MCF 10A (cell line): ENCODE data around the gene WBP1L. TPM values are rescaled to one million over a fixed set of nuclear protein-coding genes. Genes with fewer than 3 reads are reported as not detected.
A peak's percentile ranks its signal among the peaks of the same experiment; 100 is the strongest.

Source experiments
- BruUV-seq: library from RNA; stranded (reverse); fragments of 400-500 nt; replicated peaks from 2 replicates; lab custom pipeline; 2021; lab: Mats Ljungman, UMichigan
- CTCF ChIA-PET: fragments of 300-600 bp; sonication (Branson Sonifier 250); formaldehyde crosslinking; extraction: SDS; loops from one replicate; lab custom pipeline; 2021; ENCODE audit warnings: antibody characterized with exemption, inconsistent platforms; lab: Yijun Ruan, JAX
- POLR2A ChIA-PET: fragments of 300-600, 350-650 bp; sonication (Branson Sonifier 250); formaldehyde crosslinking; extraction: SDS; loops from one replicate; lab custom pipeline; 2020; ENCODE audit warnings: antibody characterized with exemption, inconsistent platforms; lab: Yijun Ruan, JAX
- DNase-seq: peaks from one replicate; pipeline ENCODE4 v3.0.0-alpha.2; 2018; ENCODE audit not compliant: unreplicated experiment
- H3K27ac Mint-ChIP-seq: one replicate; pipeline ENCODE4 v1.8.0; 2022; ENCODE audit warnings: mild to moderate bottlenecking, low read depth, mixed read lengths; ENCODE audit not compliant: unreplicated experiment
- H3K27me3 Mint-ChIP-seq: one replicate; pipeline ENCODE4 v1.8.0; 2022; ENCODE audit warnings: mixed read lengths; ENCODE audit not compliant: insufficient read depth, unreplicated experiment
- H3K36me3 Mint-ChIP-seq: one replicate; pipeline ENCODE4 v1.8.0; 2022; ENCODE audit warnings: mild to moderate bottlenecking, moderate library complexity, mixed read lengths; ENCODE audit not compliant: insufficient read depth, unreplicated experiment
- H3K4me1 Mint-ChIP-seq: one replicate; pipeline ENCODE4 v1.8.0; 2022; ENCODE audit warnings: mixed read lengths; ENCODE audit not compliant: insufficient read depth, unreplicated experiment
- H3K4me3 Mint-ChIP-seq: one replicate; pipeline ENCODE4 v1.8.0; 2022; ENCODE audit warnings: mild to moderate bottlenecking, moderate library complexity, mixed read lengths; ENCODE audit not compliant: unreplicated experiment
- H3K9me3 Mint-ChIP-seq: one replicate; pipeline ENCODE4 v1.8.0; 2022; ENCODE audit warnings: mixed read lengths; ENCODE audit not compliant: unreplicated experiment
- CTCF ChIP-seq: fragments of 200-600 bp; IDR thresholded peaks from one replicate; pipeline ENCODE4 v1.8.0; 2022; ENCODE audit warnings: antibody characterized with exemption, mild to moderate bottlenecking; ENCODE audit not compliant: unreplicated experiment
- intact Hi-C: fragments of 100-400 bp; cut with micrococcal nuclease; formaldehyde crosslinking; loops from 2 replicates; pipeline ENCODE4 v1.14.1; 2022
- total RNA-seq: library from RNA; stranded (reverse); gene quantifications from 2 replicates; pipeline ENCODE4 v1.2.3, GENCODE V29; 2022

Gene WBP1L
- total RNA-seq, 1 experiment from 2014 or later = 19.8 TPM

GRCh38 chr10:102745157-102745556 is 1.4 kb downstream of the WBP1L start:
- no peak for DNase-seq
- BruUV-seq = no TSS peak
- ChIA-PET POLR2A (interaction anchor here (0.9 to 4.4 kb wide), 15 partner anchors 9 to 243 kb away, joined by 3 to 41 read pairs (median 14); partner anchors contain the start of genes ACTR1A, ARL3 and SFXN2), CTCF (interaction anchor here (0.6 to 0.8 kb wide), 2 partner anchors 31 to 1694 kb away, joined by 3 to 4 read pairs; no protein-coding TSS in a partner anchor)
- Mint-ChIP-seq H3K4me1 (peaks cover 24% of the 10 kb centered on the region), H3K27ac (no peak overlapping the region), H3K36me3 (peaks cover 31% of the 10 kb centered on the region), H3K27me3 (no peaks in the 10 kb centered on the region), H3K9me3 (no peaks in the 10 kb centered on the region), H3K4me3 (peak overlapping the region; percentile 91)
- TF ChIP-seq CTCF = no peak
- intact Hi-C loops = no loop called here

- DNase-seq = no peak
- BruUV-seq = no TSS peak
- Mint-ChIP-seq H3K9me3 (no peaks in the 10 kb centered on the region), H3K27ac (peak overlapping the region; percentile 88), H3K27me3 (no peaks in the 10 kb centered on the region), H3K4me3 (peak overlapping the region; percentile 27), H3K4me1 (peaks cover 28% of the 10 kb centered on the region), H3K36me3 (peaks cover 23% of the 10 kb centered on the region)
- intact Hi-C loops = loop anchor here (2.0 to 5.0 kb wide), 2 partner anchors 30 to 85 kb away; partner anchors contain the start of gene CYP17A1
- CTCF ChIA-PET = interaction anchor here (0.6 to 5.0 kb wide), 28 partner anchors 9 to 582 kb away, joined by 3 to 71 read pairs (median 6); partner anchors contain the start of genes CYP17A1 and WBP1L
- TF ChIP-seq CTCF = no peak
- POLR2A ChIA-PET = interaction anchor here (1.0 to 5.7 kb wide), 9 partner anchors 8 to 108 kb away, joined by 3 to 120 read pairs (median 7); partner anchors contain the start of genes TRIM8 and WBP1L
These were observed 8.7 kb downstream of the WBP1L start for GRCh38 chr10:102752266-102752930.

GRCh38 chr10:102752934-102753664 is 9.4 kb downstream of the WBP1L start:
- no peaks in the 10 kb centered on the region for H3K9me3 Mint-ChIP-seq
- intact Hi-C loops = loop anchor here (1.0 to 5.0 kb wide), 3 partner anchors 30 to 148 kb away; partner anchors contain the start of gene CYP17A1
- POLR2A ChIA-PET = interaction anchor here (0.6 to 5.7 kb wide), 16 partner anchors 9 to 491 kb away, joined by 3 to 120 read pairs (median 4); partner anchors contain the start of genes ARL3, TRIM8 and WBP1L

More at GRCh38 chr10:102752934-102753664, 9.4 kb downstream of the WBP1L start:
- no TSS peak for BruUV-seq
- peak overlapping the region; percentile 88 for H3K27ac Mint-ChIP-seq
- peak; percentile 45 for TF ChIP-seq CTCF
- peak overlapping the region; percentile 27 for H3K4me3 Mint-ChIP-seq
- H3K4me1 Mint-ChIP-seq = peaks cover 27% of the 10 kb centered on the region
- peak; percentile 63 for DNase-seq
- CTCF ChIA-PET = interaction anchor here (0.6 to 5.0 kb wide), 37 partner anchors 9 to 581 kb away, joined by 3 to 71 read pairs (median 4); partner anchors contain the start of genes CYP17A1 and WBP1L
- no peaks in the 10 kb centered on the region for H3K27me3 Mint-ChIP-seq
- peaks cover 22% of the 10 kb centered on the region for H3K36me3 Mint-ChIP-seq
